Jurkat, Clone E6-1 (cell line): ENCODE data around the gene LIMA1.
"Not testable (repeated sequence)": the region's sequence is repeated elsewhere in the genome, so short reads cannot be mapped to it uniquely, and the experiment has no call there.

Source experiments
- DNase-seq: peaks from one replicate; pipeline ENCODE4 v3.0.0-alpha.2; 2011; ENCODE audit warnings: low read depth, low spot score
- H3K4me3 ChIP-seq: 2 replicates; pipeline ENCODE4 v1.5.1; 2011; ENCODE audit warnings: mild to moderate bottlenecking, low read length, control low read depth, moderate library complexity

The LIMA1 gene

GRCh38 chr12:50296554-50296953 is 13.2 kb upstream of the LIMA1 start:
- H3K4me3 ChIP-seq, result no peak overlapping the region
- DNase-seq, result no peak

DNA sequence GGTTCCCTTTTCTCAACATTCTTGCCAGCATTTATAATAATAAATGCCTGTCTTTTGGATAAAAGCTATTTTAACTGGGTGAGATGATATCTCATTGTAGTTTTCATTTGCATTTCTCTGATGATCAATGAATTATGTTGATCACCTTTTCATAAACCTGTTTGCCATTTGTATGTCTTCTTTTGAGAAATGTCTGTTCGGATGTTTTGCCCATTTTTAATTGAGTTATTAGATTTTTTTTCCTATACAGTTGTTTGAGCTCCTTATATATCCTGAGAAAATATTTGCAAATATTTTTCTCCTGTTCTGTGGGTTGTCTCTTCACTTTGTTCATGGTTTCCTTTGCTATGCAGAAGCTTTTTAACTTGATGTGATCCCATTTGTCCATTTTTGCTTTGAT is 8.1 kb upstream of the LIMA1 start:
- no peak for DNase-seq
- no peak overlapping the region for H3K4me3 ChIP-seq

DNA sequence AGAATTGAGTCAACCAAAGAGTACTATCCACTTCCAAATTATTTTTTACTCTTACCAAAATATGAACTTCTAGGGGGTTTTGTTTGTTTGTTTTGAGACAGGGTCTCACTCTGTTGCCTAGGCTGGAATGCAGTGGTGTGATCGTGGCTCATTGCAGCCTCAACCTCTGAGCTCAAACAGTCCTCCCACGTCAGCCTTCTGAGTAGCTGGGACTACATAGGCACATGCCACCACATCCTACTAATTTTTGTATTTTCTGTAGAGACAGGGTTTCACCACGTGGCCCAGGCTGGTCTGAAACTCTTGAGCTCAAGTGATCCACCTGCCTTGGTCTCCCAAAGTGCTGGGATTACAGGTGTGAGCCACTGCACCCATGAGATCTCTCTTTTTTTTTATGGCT is 7.4 kb upstream of the LIMA1 start:
- H3K4me3 ChIP-seq, DNase-seq: not testable (repeated sequence)

DNA sequence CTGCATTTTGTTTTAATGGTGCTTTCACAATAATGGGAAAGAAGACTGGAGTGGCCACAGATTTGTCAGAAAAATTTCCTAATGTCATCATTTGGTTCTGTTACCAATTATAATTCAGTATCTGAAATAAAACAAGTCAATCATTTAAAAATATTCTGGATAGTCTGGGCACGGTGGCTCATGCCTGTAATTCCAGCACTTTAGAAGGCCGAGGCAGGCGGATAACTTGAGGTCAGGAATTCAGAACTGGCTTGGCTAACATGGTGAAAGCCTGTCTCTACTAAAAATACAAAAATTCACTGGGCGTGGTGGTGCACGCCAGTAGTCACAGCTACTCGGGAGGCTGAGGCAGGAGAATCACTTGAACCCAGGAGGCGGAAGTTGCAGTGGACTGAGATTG is 4.0 kb upstream of the LIMA1 start:
- no peak overlapping the region for H3K4me3 ChIP-seq
- no peak for DNase-seq

DNA sequence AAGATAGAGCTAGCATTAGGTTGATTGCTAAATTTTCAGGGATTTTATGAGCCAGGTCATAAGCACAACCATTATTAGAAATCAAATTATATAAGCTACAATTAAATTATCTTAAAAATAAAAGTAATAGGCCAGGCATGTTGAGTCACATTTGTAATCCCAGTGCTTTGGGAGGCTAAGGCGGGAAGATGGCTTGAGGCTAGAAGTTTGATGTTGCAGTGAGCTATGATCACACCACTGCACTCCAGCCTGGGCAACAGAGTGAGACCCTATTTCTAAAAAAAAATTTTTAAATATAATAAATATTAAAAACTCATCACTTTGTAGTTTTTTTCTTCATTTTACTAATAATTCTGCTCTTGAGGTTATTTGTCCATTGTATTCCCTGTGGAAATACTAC is 1.9 kb upstream of the LIMA1 start:
- no peak overlapping the region for H3K4me3 ChIP-seq
- DNase-seq, result no peak

- peak overlapping the region; percentile 74 for H3K4me3 ChIP-seq
- DNase-seq, result no peak
Measured at GRCh38 chr12:50282721-50283228, 545 bp downstream of the LIMA1 start.

- no peak for DNase-seq
- H3K4me3 ChIP-seq, result no peak overlapping the region
Measured at GRCh38 chr12:50279501-50279900, 3.8 kb downstream of the LIMA1 start.

- DNase-seq, result no peak
- no peak overlapping the region for H3K4me3 ChIP-seq
Measured at GRCh38 chr12:50276912-50277671, 6.2 kb downstream of the LIMA1 start.

DNA sequence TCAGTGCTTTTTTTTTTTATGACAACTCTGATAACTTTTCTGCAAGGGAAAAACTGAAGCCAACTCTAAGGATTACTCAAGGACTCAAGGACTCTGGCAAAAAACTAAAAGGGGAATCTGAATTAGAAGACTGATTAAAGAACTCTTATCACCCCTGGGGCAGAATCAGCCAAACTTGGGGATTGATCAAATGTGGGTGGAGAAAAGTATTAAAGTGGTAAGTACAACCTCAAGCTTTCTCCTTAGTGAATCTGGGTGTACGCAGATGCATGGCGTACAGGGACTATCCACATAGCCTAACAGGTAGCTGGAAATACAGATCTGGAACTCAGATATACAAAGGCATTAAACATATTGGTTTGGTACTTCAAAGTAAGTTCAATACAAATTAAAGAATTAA is 7.3 kb downstream of the LIMA1 start:
- DNase-seq, result no peak
- H3K4me3 ChIP-seq, result no peak overlapping the region

- H3K4me3 ChIP-seq, result no peak overlapping the region
- DNase-seq, result peak; percentile 37
Measured at GRCh38 chr12:50275556-50275955, 7.8 kb downstream of the LIMA1 start.

DNA sequence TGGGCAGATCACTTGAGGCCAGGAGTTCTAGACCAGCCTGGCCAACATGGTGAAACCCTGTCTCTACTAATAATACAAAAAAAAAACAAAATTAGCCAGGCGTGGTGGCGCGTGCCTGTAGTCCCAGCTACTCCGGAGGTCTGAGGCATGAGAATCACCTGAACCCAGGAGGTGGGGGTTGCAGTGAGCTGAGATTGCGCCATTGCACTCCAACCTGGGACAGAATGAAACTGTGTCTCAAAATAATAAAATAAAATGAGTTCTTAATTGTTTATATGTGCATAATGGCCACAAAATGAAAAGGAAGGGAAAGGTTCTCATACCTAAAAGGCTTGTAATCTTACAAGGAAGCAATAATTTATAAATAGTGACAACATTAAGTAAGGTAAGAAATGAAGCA is 8.2 kb downstream of the LIMA1 start:
- not testable (repeated sequence) for DNase-seq

GRCh38 chr12:50271724-50272247 is 11.5 kb downstream of the LIMA1 start:
- DNase-seq, result no peak
- H3K4me3 ChIP-seq, result no peak overlapping the region

More for the DNA sequence above, 8.2 kb downstream of the LIMA1 start:
- not testable (repeated sequence) for H3K4me3 ChIP-seq

DNA sequence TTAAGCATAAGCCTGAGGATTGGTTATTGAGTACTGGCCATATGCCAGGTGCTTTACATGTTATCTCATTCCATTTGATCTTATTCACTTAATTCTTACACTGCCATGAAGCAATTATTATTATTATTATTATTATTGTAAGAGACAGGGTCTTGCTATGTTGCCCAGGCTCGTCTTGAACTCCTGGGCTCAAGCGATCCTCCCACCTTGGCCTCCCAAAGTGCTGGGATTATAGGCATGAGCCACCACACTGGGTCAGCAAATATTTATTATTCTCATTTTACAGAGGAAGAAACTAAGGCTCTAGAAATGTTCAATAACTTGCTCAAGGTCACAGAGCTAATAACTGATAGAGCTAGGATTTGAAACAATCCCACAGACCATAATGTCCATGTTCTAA is 14.8 kb downstream of the LIMA1 start:
- H3K4me3 ChIP-seq, result no peak overlapping the region
- no peak for DNase-seq

DNA sequence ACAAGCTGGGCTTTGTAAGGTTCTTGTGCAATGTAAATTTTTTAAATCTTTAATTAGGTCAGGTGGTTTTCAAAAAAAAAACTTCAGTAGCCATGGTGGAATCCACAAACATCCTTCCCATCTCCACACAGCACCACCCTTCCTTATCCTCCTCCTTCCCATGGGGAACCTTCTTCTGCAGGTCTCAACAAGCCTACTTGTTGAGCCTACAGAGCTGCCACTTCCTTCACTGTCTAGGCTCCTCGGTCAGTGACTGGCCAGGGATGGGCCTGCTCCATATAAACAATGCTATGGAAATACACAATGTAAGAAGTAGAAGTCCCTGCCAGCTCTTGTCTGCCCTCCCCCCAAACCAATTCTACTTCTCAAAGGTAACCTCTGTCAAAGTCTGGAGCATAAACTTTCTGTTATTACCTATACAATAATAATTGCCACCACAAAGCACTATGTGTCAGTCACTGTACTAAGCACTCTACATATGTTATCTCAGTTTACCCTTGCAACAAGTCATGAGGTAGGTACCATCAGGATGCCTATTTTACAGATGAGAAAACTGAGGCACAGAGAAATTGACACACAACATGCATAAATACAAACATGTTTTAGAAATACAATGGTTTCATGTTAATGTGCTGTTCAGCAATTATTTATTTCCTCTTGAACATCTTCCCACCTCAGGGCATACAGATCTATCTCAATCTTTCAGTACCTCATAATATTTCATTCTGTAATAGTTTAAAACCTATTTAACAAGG is 17.4 kb downstream of the LIMA1 start:
- no peak for DNase-seq
- no peak overlapping the region for H3K4me3 ChIP-seq

GRCh38 chr12:50263832-50264231 is 19.5 kb downstream of the LIMA1 start:
- no peak overlapping the region for H3K4me3 ChIP-seq
- DNase-seq, result no peak

- no peak for DNase-seq
Measured at GRCh38 chr12:50261654-50262053, 21.7 kb downstream of the LIMA1 start.

DNA sequence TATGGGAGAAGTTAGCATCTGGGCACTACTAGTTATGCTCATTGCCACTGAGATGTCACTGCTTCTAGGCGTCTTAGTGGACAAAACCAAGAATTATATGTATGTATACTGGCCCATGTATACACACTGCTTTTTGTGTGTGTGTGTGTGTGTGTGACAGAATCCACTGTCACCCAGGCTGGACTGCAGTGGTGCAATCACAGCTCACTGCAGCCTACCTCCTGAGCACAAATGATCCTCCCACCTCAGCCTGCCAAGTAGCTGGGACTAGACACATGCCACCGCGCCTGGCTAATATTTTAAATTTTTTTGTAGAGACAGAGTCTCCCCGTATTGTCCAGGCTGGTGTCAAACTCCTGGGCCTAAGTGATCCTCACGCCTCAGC is 25.2 kb downstream of the LIMA1 start:
- no peak for DNase-seq
- H3K4me3 ChIP-seq, result no peak overlapping the region

More at GRCh38 chr12:50261654-50262053, 21.7 kb downstream of the LIMA1 start:
- H3K4me3 ChIP-seq, result no peak overlapping the region

DNA sequence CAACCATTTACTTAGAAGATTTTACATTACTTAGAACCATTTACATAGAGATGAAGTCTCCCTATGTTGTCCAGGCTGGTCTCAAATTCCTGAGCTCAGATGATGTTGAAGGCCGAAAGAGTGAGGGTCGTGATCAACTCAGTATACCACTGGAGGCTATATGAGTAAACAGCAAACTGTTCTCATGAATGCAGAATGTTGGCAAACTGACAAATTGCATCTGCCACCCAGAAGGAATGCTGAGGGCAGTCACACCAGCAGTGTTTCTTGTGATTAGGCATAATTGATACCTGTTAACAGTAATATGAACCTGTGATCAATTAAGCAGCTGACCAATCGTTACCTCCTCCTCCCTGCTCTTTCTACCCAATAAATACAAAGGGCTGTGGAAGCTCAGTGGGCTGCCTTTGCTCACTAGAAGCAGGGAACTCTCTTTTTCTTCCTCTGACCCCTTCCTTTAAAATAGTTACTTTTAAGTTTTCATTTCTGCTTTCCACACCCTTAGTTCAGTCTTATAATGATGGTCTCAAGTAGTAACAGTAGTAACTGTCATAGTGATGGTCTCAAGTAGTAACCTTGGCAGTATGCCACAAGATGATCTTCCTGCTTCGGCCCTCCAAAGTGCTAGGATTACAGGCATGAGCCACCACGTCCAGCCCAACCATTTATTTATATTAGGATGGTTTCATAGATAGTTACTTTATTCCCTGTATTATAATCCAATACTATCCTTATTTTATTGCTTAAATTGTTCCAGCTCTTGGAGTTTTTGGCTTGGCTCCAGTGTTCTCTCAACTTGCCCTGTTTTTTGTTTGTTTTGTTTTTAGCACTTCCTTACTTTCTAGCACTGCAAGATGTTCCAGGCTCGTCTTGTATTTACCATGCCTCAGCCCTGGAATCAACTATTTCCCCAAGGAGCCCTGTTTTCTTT is 25.8 kb downstream of the LIMA1 start:
- DNase-seq, result no peak
- no peak overlapping the region for H3K4me3 ChIP-seq

- H3K4me3 ChIP-seq, result no peak overlapping the region
- DNase-seq, result no peak
Measured at GRCh38 chr12:50256761-50257160, 26.6 kb downstream of the LIMA1 start.
